IPS DF 19.7 (cell line): ENCODE data around the gene CAB39.
"Not testable (repeated sequence)": the region's sequence is repeated elsewhere in the genome, so short reads cannot be mapped to it uniquely, and the experiment has no call there.

Experiments
- DNase-seq: peaks from one replicate; pipeline ENCODE4 v3.0.0-alpha.2; 2013; ENCODE audit warnings: low read depth, low spot score

CAB39 gene

GRCh38 chr2:230684270-230685168 is 28.1 kb upstream of the CAB39 start:
- DNase-seq: no peak

GRCh38 chr2:230685178-230685577 is 27.5 kb upstream of the CAB39 start:
- no peak for DNase-seq

- no peak for DNase-seq
Observed at GRCh38 chr2:230687498-230687897, 25.1 kb upstream of the CAB39 start.

- DNase-seq: no peak
Observed at GRCh38 chr2:230688490-230688889, 24.2 kb upstream of the CAB39 start.

GRCh38 chr2:230690439-230690838 is 22.2 kb upstream of the CAB39 start:
- no peak for DNase-seq

- DNase-seq: peak; percentile 60
Observed at GRCh38 chr2:230691005-230691647, 21.5 kb upstream of the CAB39 start.

GRCh38 chr2:230692760-230693159 is 19.9 kb upstream of the CAB39 start:
- no peak for DNase-seq

- no peak for DNase-seq
Observed at GRCh38 chr2:230693411-230693810, 19.2 kb upstream of the CAB39 start.

GRCh38 chr2:230694241-230694640 is 18.4 kb upstream of the CAB39 start:
- DNase-seq: no peak

GRCh38 chr2:230695551-230695950 is 17.1 kb upstream of the CAB39 start:
- DNase-seq: no peak

GRCh38 chr2:230696670-230697069 is 16.0 kb upstream of the CAB39 start:
- no peak for DNase-seq

- DNase-seq: no peak
Observed at GRCh38 chr2:230697676-230698075, 15.0 kb upstream of the CAB39 start.

- not testable (repeated sequence) for DNase-seq
Observed at GRCh38 chr2:230698753-230699152, 13.9 kb upstream of the CAB39 start.

GRCh38 chr2:230700447-230700846 is 12.2 kb upstream of the CAB39 start:
- DNase-seq: no peak

GRCh38 chr2:230701308-230701707 is 11.3 kb upstream of the CAB39 start:
- no peak for DNase-seq

GRCh38 chr2:230702457-230702856 is 10.2 kb upstream of the CAB39 start:
- DNase-seq: not testable (repeated sequence)

- DNase-seq: no peak
Observed at GRCh38 chr2:230703514-230703913, 9.1 kb upstream of the CAB39 start.

GRCh38 chr2:230706053-230706521 is 6.6 kb upstream of the CAB39 start:
- DNase-seq: no peak

GRCh38 chr2:230706966-230707365 is 5.7 kb upstream of the CAB39 start:
- no peak for DNase-seq

GRCh38 chr2:230708204-230708603 is 4.4 kb upstream of the CAB39 start:
- no peak for DNase-seq

GRCh38 chr2:230711224-230711623 is 1.4 kb upstream of the CAB39 start:
- DNase-seq: no peak

- DNase-seq: no peak
Observed at GRCh38 chr2:230713331-230714135, 891 bp downstream of the CAB39 start.
